Upper lobe of left lung (tissue), 4 donors: ENCODE measurements around the gene CLEC4D.
"Not testable (repeated sequence)": the region's sequence is repeated elsewhere in the genome, so short reads cannot be mapped to it uniquely, and the experiment has no call there.

Experiments
- CTCF ChIP-seq, 6 experiments: fragments of 450-650 bp in 4 of 6; fragments of 200-600 bp in 2 of 6; sonication (generic) in 2 of 6; IDR thresholded peaks; one replicate each; pipeline ENCODE4 v1.5.1; 2016 to 2019; ENCODE audit warnings: antibody characterized with exemption in 6 of 6
- EP300 ChIP-seq, 4 donors: sonication (generic); formaldehyde crosslinking; IDR thresholded peaks; one replicate each; pipeline ENCODE4 v1.5.1; 2017; ENCODE audit warnings: antibody characterized with exemption in 4 of 4, control low read depth in 2 of 4
- POLR2A ChIP-seq, 4 donors: fragments of 450-650 bp; IDR thresholded peaks; one replicate each; pipeline ENCODE4 v1.5.1; 2016 to 2017; ENCODE audit warnings: antibody characterized with exemption in 4 of 4, mild to moderate bottlenecking in 2 of 4

GRCh38 chr12:8540831-8541230 lies 27.5 kb downstream of the CLEC4D start, which contains the start of gene CLEC4E:
- TF ChIP-seq CTCF, EP300 (IDR thresholded peaks at IDR 0.05): not testable (repeated sequence)
- TF ChIP-seq POLR2A (IDR thresholded peaks at IDR 0.05), result peak in 1 of 4 donors; percentile 52
